Endothelial cell of umbilical vein (primary cell): ENCODE data around the gene CASR. TPM values are rescaled to one million over a fixed set of nuclear protein-coding genes. Genes with fewer than 3 reads are reported as not detected.

ENCODE experiments used
- BruUV-seq: library from RNA; stranded (reverse); fragments of 400-500 nt; replicated peaks from 2 replicates; lab custom pipeline; 2021; lab: Mats Ljungman, UMichigan
- CTCF ChIA-PET: fragments of 300-600, 350-600 bp; sonication (Branson Sonifier 250); formaldehyde crosslinking; loops from one replicate; lab custom pipeline; 2021; ENCODE audit warnings: antibody characterized with exemption, inconsistent platforms; lab: Charles Lee
- POLR2A ChIA-PET: fragments of 300-600, 350-600 bp; sonication (Branson Sonifier 250); formaldehyde crosslinking; loops from one replicate; lab custom pipeline; 2021; ENCODE audit warnings: antibody characterized with exemption, inconsistent platforms; lab: Charles Lee
- DNase-seq: peaks from one replicate; pipeline ENCODE4 v3.0.0-alpha.2; 2011; ENCODE audit warnings: low read depth, low spot score
- FAIRE-seq: peaks from 2 replicates; lab custom pipeline; 2011; peaks lifted over from hg19 to GRCh38; lab: Jason Lieb, UNC
- H2AFZ ChIP-seq: 2 replicates; pipeline ENCODE4 v1.6.0; 2012; ENCODE audit warnings: low read depth, low read length, control low read depth, inconsistent platforms
- H3K27ac ChIP-seq: 2 replicates; pipeline ENCODE4 v1.5.1; 2011; ENCODE audit warnings: low read depth, mild to moderate bottlenecking, control low read depth, low read length, moderate library complexity; ENCODE audit not compliant: insufficient read depth
- H3K27me3 ChIP-seq, 2 experiments: 2 replicates each; pipeline versions ENCODE4 v1.6.0 to v1.6.1; 2011; ENCODE audit warnings: low read length in 2 of 2, mixed read lengths in 1 of 2; ENCODE audit not compliant: control insufficient read depth in 2 of 2, insufficient read depth in 2 of 2
- H3K36me3 ChIP-seq, 2 experiments: 2 replicates in 1 of 2; 3 replicates in 1 of 2; pipeline ENCODE4 v1.5.1; 2011; ENCODE audit warnings: low read length in 2 of 2, mild to moderate bottlenecking in 1 of 2, moderate library complexity in 1 of 2; ENCODE audit not compliant: control insufficient read depth in 2 of 2, insufficient read depth in 2 of 2; ENCODE audit errors: extremely low read depth in 1 of 2
- H3K4me1 ChIP-seq: 3 replicates; pipeline ENCODE4 v1.5.1; 2011; ENCODE audit warnings: mild to moderate bottlenecking, low read length; ENCODE audit not compliant: control insufficient read depth, insufficient read depth; ENCODE audit errors: extremely low read depth
- H3K4me2 ChIP-seq: 2 replicates; pipeline ENCODE4 v1.6.1; 2011; ENCODE audit warnings: low read length, control low read depth, mixed read lengths; ENCODE audit not compliant: insufficient read depth
- H3K4me3 ChIP-seq, 3 experiments: fragments of 200-600 bp in 1 of 3; sonication (generic), shearing (Covaris generic) in 1 of 3; replicated peaks in 1 of 3; 2 replicates each; pipeline ENCODE4 v1.5.1; 2011 to 2016; ENCODE audit warnings: control low read depth in 3 of 3, low read length in 3 of 3, mild to moderate bottlenecking in 2 of 3, inconsistent platforms in 1 of 3, low read depth in 1 of 3, moderate library complexity in 1 of 3; ENCODE audit not compliant: insufficient read depth in 1 of 3
- H3K79me2 ChIP-seq: 2 replicates; pipeline ENCODE4 v1.6.0; 2012; ENCODE audit warnings: low read length, inconsistent platforms; ENCODE audit not compliant: control insufficient read depth, insufficient read depth
- H3K9ac ChIP-seq: replicated peaks from 2 replicates; pipeline ENCODE3; 2011; ENCODE audit warnings: low read length, control low read depth; ENCODE audit not compliant: insufficient read depth; ENCODE audit errors: extremely low read depth
- H3K9me1 ChIP-seq: replicated peaks from 3 replicates; pipeline ENCODE4 v1.6.0; 2011; ENCODE audit warnings: mild to moderate bottlenecking, low read length; ENCODE audit not compliant: control insufficient read depth, insufficient read depth; ENCODE audit errors: extremely low read depth
- H3K9me3 ChIP-seq: replicated peaks from 2 replicates; pipeline ENCODE4 v1.5.1; 2012; ENCODE audit warnings: low read length, inconsistent platforms; ENCODE audit not compliant: control insufficient read depth, insufficient read depth
- H4K20me1 ChIP-seq: replicated peaks from 2 replicates; pipeline ENCODE3; 2011; ENCODE audit warnings: mild to moderate bottlenecking, low read length; ENCODE audit not compliant: control insufficient read depth, insufficient read depth; ENCODE audit errors: extremely low read depth
- EZH2 ChIP-seq: IDR thresholded peaks from 2 replicates; pipeline ENCODE4 v1.6.1; 2012; ENCODE audit warnings: borderline replicate concordance, low read depth, mild to moderate bottlenecking, moderate library complexity, low read length, inconsistent platforms; ENCODE audit not compliant: severe bottlenecking
- FOS ChIP-seq: IDR thresholded peaks from 2 replicates; pipeline ENCODE4 v1.6.1; 2011; ENCODE audit warnings: mild to moderate bottlenecking, low read length, moderate library complexity, borderline replicate concordance; ENCODE audit not compliant: insufficient read depth
- GATA2 ChIP-seq: IDR thresholded peaks from 2 replicates; pipeline ENCODE4 v1.7.0; 2011; ENCODE audit warnings: low read depth, mild to moderate bottlenecking, moderate library complexity, mixed read lengths, low read length; ENCODE audit not compliant: insufficient read length, insufficient read depth
- JUN ChIP-seq: IDR thresholded peaks from 2 replicates; pipeline ENCODE4 v1.6.1; 2011; ENCODE audit warnings: borderline replicate concordance, low read depth; ENCODE audit not compliant: insufficient read length, insufficient read depth
- MYC ChIP-seq: IDR thresholded peaks from one replicate; pipeline ENCODE4 v1.6.1; 2011; ENCODE audit warnings: mild to moderate bottlenecking, low read depth, low read length
- POLR2A ChIP-seq: IDR thresholded peaks from 2 replicates; pipeline ENCODE4 v1.6.1; 2012; ENCODE audit warnings: low read depth, mild to moderate bottlenecking, control low read depth, low read length
- POLR2AphosphoS5 ChIP-seq: IDR thresholded peaks from 2 replicates; pipeline ENCODE4 v1.6.1; 2012; ENCODE audit warnings: low read depth, mild to moderate bottlenecking, control low read depth, low read length, moderate library complexity; ENCODE audit not compliant: insufficient read depth
- dilution Hi-C: fragments of 300-500 bp; cut with MboI; formaldehyde crosslinking; loops from one replicate; pipeline ENCODE4 v1.15.0; 2019; ENCODE audit warnings: low sequenced_read_pairs; ENCODE audit not compliant: extremely low pct_ligation_motif_present
- intact Hi-C: fragments of 100-400 bp; cut with micrococcal nuclease; formaldehyde crosslinking; loops from one replicate; pipeline ENCODE4 v1.10.0; 2022
- polyA plus RNA-seq, 4 experiments: library from polyadenylated mRNA; depleted of rRNA in 3 of 4; stranded (reverse) in 3 of 4; unstranded in 1 of 4; fragments of >200 nt; gene quantifications; 2 replicates each; pipeline versions ENCODE4 v1.2.1 to v1.2.3, GENCODE V29; 2011 to 2012; ENCODE audit warnings: missing spikeins in 1 of 4
- total RNA-seq: library from RNA; stranded (reverse); gene quantifications from 2 replicates; pipeline ENCODE4 v1.2.3, GENCODE V29; 2021
- TF ChIP-seq, protein P1 (sequence below), 2 donors: IDR thresholded peaks; 1 replicate in 1 of 2; 2 replicates in 1 of 2; pipeline ENCODE4 v1.5.1; 2011; ENCODE audit warnings: low read length in 2 of 2, mild to moderate bottlenecking in 2 of 2, moderate library complexity in 2 of 2, control low read depth in 1 of 2, inconsistent platforms in 1 of 2, low read depth in 1 of 2; ENCODE audit not compliant: insufficient read depth in 1 of 2; ENCODE audit errors: extremely low read depth in 1 of 2
- TF ChIP-seq, protein P2 (sequence below): IDR thresholded peaks from 2 replicates; pipeline ENCODE4 v1.6.1; 2011; ENCODE audit not compliant: insufficient read depth, insufficient read length

The CASR gene
- total and polyA plus RNA-seq, 2 donors (not counting 3 experiments of a cell fraction or from before 2014, with no cell fraction given), result not detected

DNA sequence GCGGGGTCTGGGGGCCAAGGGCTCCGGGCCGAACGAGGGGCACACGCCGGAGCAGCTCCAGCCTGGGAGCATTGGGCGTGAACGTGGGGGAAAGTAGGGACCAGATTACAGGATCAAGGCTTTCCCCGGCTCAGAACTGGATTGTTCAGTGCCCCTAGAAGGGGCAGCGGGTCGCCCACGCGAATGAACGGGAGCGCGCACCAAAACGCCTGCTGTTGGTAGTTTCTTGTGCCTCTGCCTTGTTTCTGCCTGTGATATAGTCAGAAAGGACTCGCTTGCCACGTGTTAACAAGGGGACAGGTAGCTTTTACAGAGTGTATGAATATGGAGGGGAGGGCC is 1.1 kb downstream of the CASR start:
- BruUV-seq, result no TSS peak
- no peak for FAIRE-seq
- CTCF ChIA-PET, result no interaction called here

More for the DNA sequence above, 1.1 kb downstream of the CASR start:
- POLR2A ChIA-PET, result no interaction called here
- intact Hi-C loops, result no loop called here
- H3K9me3 ChIP-seq, result no peaks in the 10 kb centered on the region
- H3K9me1 ChIP-seq, result no peaks in the 10 kb centered on the region
- dilution Hi-C loops, result no loop called here
- no peak overlapping the region for H3K4me2 ChIP-seq
- TF ChIP-seq MYC, result no peak
- TF ChIP-seq, protein P1, sequence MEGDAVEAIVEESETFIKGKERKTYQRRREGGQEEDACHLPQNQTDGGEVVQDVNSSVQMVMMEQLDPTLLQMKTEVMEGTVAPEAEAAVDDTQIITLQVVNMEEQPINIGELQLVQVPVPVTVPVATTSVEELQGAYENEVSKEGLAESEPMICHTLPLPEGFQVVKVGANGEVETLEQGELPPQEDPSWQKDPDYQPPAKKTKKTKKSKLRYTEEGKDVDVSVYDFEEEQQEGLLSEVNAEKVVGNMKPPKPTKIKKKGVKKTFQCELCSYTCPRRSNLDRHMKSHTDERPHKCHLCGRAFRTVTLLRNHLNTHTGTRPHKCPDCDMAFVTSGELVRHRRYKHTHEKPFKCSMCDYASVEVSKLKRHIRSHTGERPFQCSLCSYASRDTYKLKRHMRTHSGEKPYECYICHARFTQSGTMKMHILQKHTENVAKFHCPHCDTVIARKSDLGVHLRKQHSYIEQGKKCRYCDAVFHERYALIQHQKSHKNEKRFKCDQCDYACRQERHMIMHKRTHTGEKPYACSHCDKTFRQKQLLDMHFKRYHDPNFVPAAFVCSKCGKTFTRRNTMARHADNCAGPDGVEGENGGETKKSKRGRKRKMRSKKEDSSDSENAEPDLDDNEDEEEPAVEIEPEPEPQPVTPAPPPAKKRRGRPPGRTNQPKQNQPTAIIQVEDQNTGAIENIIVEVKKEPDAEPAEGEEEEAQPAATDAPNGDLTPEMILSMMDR (IDR thresholded peaks at IDR 0.05; ENCODE audit: extremely low read depth in 1 of 2, insufficient read depth in 1 of 2, low read depth in 1 of 2, low read length in 2 of 2), result no peak
- TF ChIP-seq JUN, result no peak
- TF ChIP-seq, protein P2, sequence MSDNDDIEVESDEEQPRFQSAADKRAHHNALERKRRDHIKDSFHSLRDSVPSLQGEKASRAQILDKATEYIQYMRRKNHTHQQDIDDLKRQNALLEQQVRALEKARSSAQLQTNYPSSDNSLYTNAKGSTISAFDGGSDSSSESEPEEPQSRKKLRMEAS, result no peak
- no peak for TF ChIP-seq POLR2AphosphoS5
- no peak for TF ChIP-seq EZH2
- no peak for TF ChIP-seq FOS
- TF ChIP-seq POLR2A, result no peak
- TF ChIP-seq GATA2, result no peak
- H3K4me1 ChIP-seq, result no peaks in the 10 kb centered on the region
- H3K36me3 ChIP-seq, result no peaks in the 10 kb centered on the region
- H3K27me3 ChIP-seq, result peaks cover 16 to 38% of the 10 kb centered on the region in 2 experiments
- H3K4me3 ChIP-seq, result no peak overlapping the region
- no peak overlapping the region for H2AFZ ChIP-seq
- H3K9ac ChIP-seq, result no peak overlapping the region
- no peak for DNase-seq
- H3K79me2 ChIP-seq, result no peaks in the 10 kb centered on the region
- H3K27ac ChIP-seq, result no peak overlapping the region
- no peaks in the 10 kb centered on the region for H4K20me1 ChIP-seq
